CD4-positive, alpha-beta T cell treated with Interleukin-12 subunit alpha and Interleukin-12 subunit beta, for 1 hour (primary cell): Measurements from ENCODE around the gene IL36G.
A peak's percentile ranks its signal among the peaks of the same experiment; 100 is the strongest.
"Not testable (repeated sequence)": the region's sequence is repeated elsewhere in the genome, so short reads cannot be mapped to it uniquely, and the experiment has no call there.

Source experiments
- DNase-seq: peaks from one replicate; pipeline ENCODE4 v3.0.0-alpha.2; 2020

The IL36G gene

GRCh38 chr2:112977559-112978056 is at the start of gene IL36G:
TSS of gene IL36G (plus strand) at chr2:112978006. CDS start at chr2:112978639, 633 bp downstream.
- DNase-seq: no peak

GRCh38 chr2:112933261-112933660 is 44.5 kb upstream of the IL36G start:
- no peak for DNase-seq

GRCh38 chr2:112934117-112934516 is 43.7 kb upstream of the IL36G start:
- DNase-seq: not testable (repeated sequence)

- no peak for DNase-seq
These were observed 40.9 kb upstream of the IL36G start for GRCh38 chr2:112936927-112937232.

GRCh38 chr2:112938904-112939303 is 38.9 kb upstream of the IL36G start:
- peak; percentile 31 for DNase-seq

- DNase-seq: no peak
These were observed 38.4 kb upstream of the IL36G start for GRCh38 chr2:112939425-112939824.

- DNase-seq: no peak
These were observed 36.8 kb upstream of the IL36G start for GRCh38 chr2:112940859-112941625.

GRCh38 chr2:112941753-112942653 is 35.8 kb upstream of the IL36G start:
- peak; percentile 67 for DNase-seq

- DNase-seq: no peak
These were observed 35.2 kb upstream of the IL36G start for GRCh38 chr2:112942654-112943002.

GRCh38 chr2:112944971-112945370 is 32.8 kb upstream of the IL36G start:
- DNase-seq: no peak

GRCh38 chr2:112946086-112946485 is 31.7 kb upstream of the IL36G start:
- DNase-seq: no peak

GRCh38 chr2:112947374-112947773 is 30.4 kb upstream of the IL36G start:
- no peak for DNase-seq

- no peak for DNase-seq
These were observed 28.4 kb upstream of the IL36G start for GRCh38 chr2:112949456-112949855.

GRCh38 chr2:112954364-112954763 is 23.4 kb upstream of the IL36G start:
- DNase-seq: no peak

GRCh38 chr2:112957511-112957910 is 20.3 kb upstream of the IL36G start:
- no peak for DNase-seq

GRCh38 chr2:112958428-112959108 is 19.2 kb upstream of the IL36G start:
- peak; percentile 61 for DNase-seq

GRCh38 chr2:112959109-112959812 is 18.5 kb upstream of the IL36G start:
- no peak for DNase-seq

- DNase-seq: no peak
These were observed 17.5 kb upstream of the IL36G start for GRCh38 chr2:112960230-112960825.

GRCh38 chr2:112962308-112963175 is 15.3 kb upstream of the IL36G start:
- no peak for DNase-seq

- no peak for DNase-seq
These were observed 10.8 kb upstream of the IL36G start for GRCh38 chr2:112967023-112967422.

GRCh38 chr2:112972423-112973086 is 5.3 kb upstream of the IL36G start:
- no peak for DNase-seq
